HEK293T (cell line): Measurements from ENCODE around the gene EPN1.

ENCODE experiments used
- CTCF ChIA-PET: fragments of 350-600 bp; formaldehyde crosslinking; extraction: SDS; loops from one replicate; lab custom pipeline; 2021; ENCODE audit warnings: antibody characterized with exemption, inconsistent platforms; lab: Yijun Ruan, JAX
- POLR2A ChIA-PET: fragments of 350-600 bp; formaldehyde crosslinking; extraction: SDS; loops from one replicate; lab custom pipeline; 2020; ENCODE audit warnings: antibody characterized with exemption, inconsistent platforms; lab: Yijun Ruan, JAX
- DNase-seq: peaks from one replicate; pipeline ENCODE4 v3.0.0; 2012; ENCODE audit warnings: mixed read lengths; ENCODE audit errors: extremely low spot score
- ARNT ChIP-seq: fragments of 450-650 bp; IDR thresholded peaks from 2 replicates; pipeline ENCODE4 v1.6.1; 2017; ENCODE audit warnings: mild to moderate bottlenecking
- BHLHE40 ChIP-seq: fragments of 450-650 bp; IDR thresholded peaks from 2 replicates; pipeline ENCODE4 v1.6.1; 2016; ENCODE audit warnings: mild to moderate bottlenecking, moderate library complexity, borderline replicate concordance
- CTBP1 ChIP-seq: fragments of 450-650 bp; IDR thresholded peaks from 2 replicates; pipeline ENCODE4 v1.6.1; 2016; ENCODE audit warnings: borderline replicate concordance
- ELF4 ChIP-seq: fragments of 450-650 bp; IDR thresholded peaks from 2 replicates; pipeline ENCODE4 v1.6.1; 2017; ENCODE audit warnings: antibody characterized with exemption
- FOXA1 ChIP-seq: fragments of 450-650 bp; IDR thresholded peaks from 2 replicates; pipeline ENCODE4 v1.6.1; 2016; ENCODE audit warnings: mild to moderate bottlenecking
- FOXK2 ChIP-seq: fragments of 450-650 bp; IDR thresholded peaks from 2 replicates; pipeline ENCODE4 v1.6.1; 2016; ENCODE audit warnings: mild to moderate bottlenecking
- FOXM1 ChIP-seq: fragments of 450-650 bp; IDR thresholded peaks from 2 replicates; pipeline ENCODE4 v1.6.1; 2017; ENCODE audit warnings: mild to moderate bottlenecking, borderline replicate concordance
- HDGF ChIP-seq: fragments of 450-650 bp; IDR thresholded peaks from 2 replicates; pipeline ENCODE4 v1.6.1; 2017; ENCODE audit warnings: antibody characterized with exemption, borderline replicate concordance
- L3MBTL2 ChIP-seq: fragments of 450-650 bp; conservative IDR thresholded peaks from 2 replicates; pipeline ENCODE4 v1.6.1; 2016; ENCODE audit warnings: mild to moderate bottlenecking
- LEF1 ChIP-seq: fragments of 450-650 bp; IDR thresholded peaks from 2 replicates; pipeline ENCODE4 v1.6.1; 2017; ENCODE audit warnings: mild to moderate bottlenecking, borderline replicate concordance
- NFRKB ChIP-seq: fragments of 450-650 bp; IDR thresholded peaks from 2 replicates; pipeline ENCODE4 v1.6.1; 2016; ENCODE audit warnings: mild to moderate bottlenecking, moderate library complexity
- PKNOX1 ChIP-seq: fragments of 450-650 bp; IDR thresholded peaks from 2 replicates; pipeline ENCODE4 v1.6.1; 2016
- SP1 ChIP-seq: fragments of 450-650 bp; IDR thresholded peaks from 2 replicates; pipeline ENCODE4 v1.6.1; 2017
- SUZ12 ChIP-seq: fragments of 450-650 bp; IDR thresholded peaks from 2 replicates; pipeline ENCODE4 v1.6.1; 2016; ENCODE audit warnings: mild to moderate bottlenecking
- TARDBP ChIP-seq: fragments of 450-650 bp; IDR thresholded peaks from 2 replicates; pipeline ENCODE4 v1.6.1; 2016
- ZNF384 ChIP-seq: fragments of 450-650 bp; IDR thresholded peaks from 2 replicates; pipeline ENCODE4 v1.6.1; 2016

Gene EPN1

DNA sequence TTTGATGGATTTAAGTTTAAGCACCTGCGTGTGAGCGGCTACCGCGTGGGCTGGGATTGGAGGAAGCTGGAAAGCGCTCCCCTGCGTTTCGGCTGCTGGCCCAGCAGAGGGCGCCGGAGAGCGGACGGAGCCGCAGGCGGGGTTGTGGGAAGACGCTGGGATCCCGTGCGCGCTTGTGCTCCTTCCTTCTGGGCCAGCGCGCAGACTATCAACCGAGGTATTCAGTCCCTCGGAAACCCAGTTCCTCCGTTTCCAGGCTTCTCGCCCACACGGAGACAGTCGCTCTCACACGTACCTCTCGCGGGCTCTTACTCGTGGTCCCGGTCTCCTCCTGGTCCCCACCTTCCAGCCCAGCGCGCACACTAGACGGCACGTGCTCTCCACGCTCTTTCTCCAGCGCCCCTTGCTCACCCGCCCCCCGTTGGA lies 28.8 kb downstream of the EPN1 start:
- ChIA-PET POLR2A (no interaction called here), CTCF (no interaction called here)
- TF ChIP-seq SUZ12 (no peak), NFRKB (no peak), CTBP1 (no peak), PKNOX1 (no peak), ZNF384 (no peak), L3MBTL2 (no peak), ELF4 (no peak), FOXA1 (no peak), ARNT (no peak), HDGF (no peak)
- DNase-seq = peak; percentile 39

- DNase-seq = no peak
- TF ChIP-seq FOXM1 (no peak), PKNOX1 (no peak), FOXK2 (no peak), NFRKB (no peak), TARDBP (no peak), LEF1 (no peak), L3MBTL2 (no peak), ZNF384 (no peak), SP1 (no peak), HDGF (no peak)
- ChIA-PET POLR2A (no interaction called here), CTCF (no interaction called here)
These were observed 29.6 kb downstream of the EPN1 start for GRCh38 chr19:55704494-55705245.

DNA sequence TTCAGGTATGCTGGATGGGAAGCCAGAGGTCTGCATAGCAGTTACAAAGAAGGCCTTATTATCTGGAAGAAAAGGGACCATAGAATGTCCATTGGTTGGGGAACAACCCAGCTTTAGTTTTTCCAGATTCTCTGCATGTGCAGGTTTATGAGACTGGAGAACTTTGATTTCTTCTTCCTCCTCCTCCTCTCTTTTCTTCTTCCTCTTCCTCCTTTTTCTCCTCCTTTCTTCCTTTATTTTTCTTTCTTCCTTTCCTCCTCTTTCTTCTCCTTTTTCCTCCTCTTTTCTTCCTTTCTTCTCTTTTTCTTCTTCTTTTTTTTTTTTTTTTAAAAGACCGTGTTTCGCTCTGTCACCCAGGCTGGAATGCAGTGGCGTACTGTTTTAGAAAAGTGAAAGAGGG lies 30.9 kb downstream of the EPN1 start:
- TF ChIP-seq SP1 (no peak), BHLHE40 (no peak), FOXM1 (no peak), LEF1 (no peak), ZNF384 (no peak), CTBP1 (no peak), ARNT (no peak), HDGF (no peak), TARDBP (no peak), PKNOX1 (no peak), FOXK2 (no peak), ELF4 (no peak)
- ChIA-PET POLR2A (no interaction called here), CTCF (interaction anchor here (0.6 kb wide), 1 partner anchor 1317 kb away, joined by 4 read pairs; no protein-coding TSS in a partner anchor)
- DNase-seq = no peak

DNA sequence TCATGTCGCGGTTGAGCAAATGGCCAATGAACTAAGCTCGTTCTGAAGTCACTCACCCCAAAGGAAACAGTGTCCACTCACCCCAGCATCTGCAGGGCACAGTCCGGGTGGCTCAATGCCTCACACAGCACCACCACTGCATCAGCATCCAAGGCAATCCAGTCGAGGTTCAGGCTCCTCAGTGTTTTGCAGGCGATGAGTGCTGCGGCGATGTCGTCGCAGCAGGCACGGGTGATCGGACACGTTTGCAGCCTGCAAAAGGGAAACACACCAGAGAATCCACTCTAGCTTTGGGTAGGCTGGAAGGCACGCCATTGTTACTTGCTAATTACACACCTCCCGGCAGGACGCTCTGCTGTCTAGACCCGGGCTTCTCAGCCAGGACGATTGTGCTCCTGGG lies 36.7 kb downstream of the EPN1 start:
- no peak for DNase-seq
- CTCF ChIA-PET = no interaction called here
- TF ChIP-seq PKNOX1 = no peak
- TF ChIP-seq ZNF384 = no peak
- TF ChIP-seq SUZ12 = no peak
- POLR2A ChIA-PET = no interaction called here

GRCh38 chr19:55712804-55713631 lies 38.0 kb downstream of the EPN1 start:
- CTCF ChIA-PET = no interaction called here
- POLR2A ChIA-PET = no interaction called here
- DNase-seq = no peak
- no peak for TF ChIP-seq ZNF384
- no peak for TF ChIP-seq FOXM1
- TF ChIP-seq L3MBTL2 = no peak
- TF ChIP-seq TARDBP = no peak
- no peak for TF ChIP-seq HDGF
- TF ChIP-seq SP1 = no peak
- no peak for TF ChIP-seq LEF1
- no peak for TF ChIP-seq ARNT
- TF ChIP-seq ELF4 = no peak

DNA sequence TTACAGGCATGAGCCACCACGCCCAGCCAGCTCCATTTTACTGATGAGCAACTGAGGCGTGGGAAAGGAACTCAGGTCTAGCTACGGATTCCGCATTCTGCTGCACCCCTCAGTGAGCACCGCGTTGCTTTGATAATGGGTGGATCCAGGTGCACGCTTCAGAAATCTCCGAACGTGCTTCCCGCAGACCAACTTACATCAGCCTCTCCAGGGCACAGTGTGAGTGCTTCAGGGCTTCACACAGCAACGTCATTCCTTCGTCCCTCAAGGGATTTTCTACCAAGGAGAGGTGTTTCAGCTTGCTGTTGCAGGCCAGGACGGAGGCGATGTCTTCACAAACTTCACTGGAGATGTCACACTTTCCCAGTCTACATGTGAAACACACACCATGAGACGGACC lies 41.5 kb downstream of the EPN1 start:
- POLR2A ChIA-PET = no interaction called here
- CTCF ChIA-PET = no interaction called here
- no peak for DNase-seq
- TF ChIP-seq L3MBTL2 = no peak
- no peak for TF ChIP-seq SUZ12
- no peak for TF ChIP-seq ARNT
- TF ChIP-seq FOXA1 = no peak
- TF ChIP-seq CTBP1 = no peak
- TF ChIP-seq SP1 = no peak
- TF ChIP-seq LEF1 = no peak
- TF ChIP-seq BHLHE40 = no peak
- TF ChIP-seq FOXK2 = no peak
- TF ChIP-seq PKNOX1 = no peak
- no peak for TF ChIP-seq FOXM1
- TF ChIP-seq NFRKB = no peak
- TF ChIP-seq HDGF = no peak
- TF ChIP-seq ZNF384 = no peak
- TF ChIP-seq ELF4 = no peak
- TF ChIP-seq TARDBP = no peak
